Measurements from ENCODE around the gene FOXD1.

FOXD1 gene

DNA sequence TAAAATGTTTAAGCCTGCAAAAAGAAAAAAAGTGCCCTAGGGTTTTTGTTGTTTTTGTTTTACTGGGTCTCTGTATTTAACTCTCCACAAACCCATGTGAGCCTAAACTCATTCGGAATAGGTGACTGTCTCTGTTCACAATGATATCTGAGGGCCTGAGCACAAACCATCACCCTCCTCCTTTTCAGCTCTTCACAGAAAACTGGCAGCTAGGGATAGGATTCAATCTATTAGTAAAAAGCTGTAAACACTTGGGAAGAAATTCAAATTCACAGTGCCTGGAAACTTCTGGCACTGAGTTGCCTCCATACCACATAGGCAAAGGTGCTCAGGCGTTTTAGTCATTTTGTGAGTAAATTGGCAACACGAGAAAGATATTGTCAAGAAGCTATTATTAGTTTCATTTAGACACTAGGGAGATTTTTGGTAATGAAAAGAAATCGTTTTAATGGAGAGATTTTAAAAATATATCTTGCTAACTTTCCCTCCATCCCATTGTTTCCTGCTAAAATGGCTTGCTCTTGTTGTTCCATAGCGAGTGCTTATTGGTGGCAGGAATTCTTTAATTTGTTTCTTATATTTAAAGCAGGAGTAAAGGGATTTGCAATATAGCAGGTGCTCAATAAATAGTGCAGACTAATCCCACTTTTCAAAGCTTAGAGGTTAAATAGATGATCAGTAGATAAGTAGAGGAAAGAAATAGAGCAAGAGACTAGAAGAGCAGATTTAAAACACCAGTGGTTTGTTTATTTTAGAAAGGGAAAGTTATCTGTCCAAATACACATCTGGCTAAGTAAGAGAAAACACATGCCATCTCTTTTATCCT, 9.7 kb downstream of the FOXD1 start:
- no peak for DNase-seq

DNA sequence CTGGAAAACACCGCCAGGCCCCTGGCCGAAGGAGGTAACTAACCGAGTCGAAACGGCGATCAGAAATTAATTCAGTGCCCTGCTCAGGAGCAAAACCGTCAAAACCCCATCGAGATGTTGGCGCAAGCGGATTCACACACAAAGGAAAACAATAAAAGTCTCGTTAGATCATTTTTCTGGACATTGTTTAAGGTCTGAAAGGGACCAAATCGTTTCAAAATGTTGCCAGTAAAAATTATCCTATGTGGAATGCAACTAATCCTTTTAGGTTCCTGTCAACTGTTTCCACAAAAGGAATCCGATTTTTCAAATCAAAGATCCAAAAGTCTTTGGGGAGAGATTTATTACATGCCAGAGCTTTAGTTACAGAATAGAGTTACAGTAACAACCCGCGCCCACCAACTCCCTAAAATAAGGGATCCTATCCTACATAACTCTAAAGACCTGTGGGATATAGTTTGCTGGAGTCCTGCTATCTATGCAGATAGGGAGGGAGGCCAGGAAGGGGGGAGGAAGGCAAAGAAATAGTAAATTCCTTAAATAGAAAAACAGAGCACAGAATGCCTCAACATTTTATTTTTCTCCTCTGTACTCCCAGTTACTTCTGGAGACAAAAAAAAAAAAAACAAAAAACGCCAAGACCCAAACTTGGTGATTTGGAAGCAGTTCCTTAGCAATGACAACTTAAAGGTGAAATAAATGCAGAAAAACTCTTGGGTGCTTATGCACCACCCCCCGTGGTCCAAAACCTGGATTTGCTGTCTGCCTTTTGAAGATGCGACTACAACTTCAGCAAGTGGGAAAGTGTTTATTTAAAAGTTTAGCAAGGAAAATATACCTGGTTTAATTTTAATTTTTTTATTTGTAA, 10.6 kb downstream of the FOXD1 start:
- DNase-seq, result no peak

- DNase-seq, result no peak
These were observed 11.3 kb downstream of the FOXD1 start for GRCh38 chr5:73437101-73437776.

DNA sequence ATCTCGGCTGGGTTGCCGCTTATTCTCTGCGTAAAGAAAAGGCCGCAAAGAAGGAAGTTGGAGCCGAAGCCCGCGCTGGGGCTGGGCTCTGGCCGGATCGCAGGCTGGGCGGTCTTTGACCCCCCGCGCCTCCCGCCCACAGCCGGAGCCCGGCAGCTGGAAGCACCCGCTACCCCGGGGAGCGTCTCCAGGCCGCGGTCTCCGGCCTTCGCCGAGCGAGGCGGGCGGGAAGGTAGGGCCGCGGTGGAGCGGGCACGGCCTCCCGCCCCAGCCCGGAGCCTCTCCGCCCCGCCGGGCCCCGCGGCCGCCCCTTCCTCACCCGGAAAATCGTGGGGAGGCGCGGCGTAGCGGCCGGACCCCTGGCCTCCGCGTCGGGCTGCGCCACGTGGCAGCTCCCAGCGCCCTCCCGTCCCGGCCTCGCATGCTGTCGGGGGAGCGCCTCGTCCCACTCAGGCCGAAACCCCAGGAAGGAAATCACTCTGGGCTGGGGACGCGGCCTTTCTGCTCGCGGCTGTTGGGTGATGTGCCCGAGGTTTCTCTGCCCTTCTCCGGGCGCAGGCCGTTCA, 12.0 kb downstream of the FOXD1 start:
- DNase-seq, result no peak

DNA sequence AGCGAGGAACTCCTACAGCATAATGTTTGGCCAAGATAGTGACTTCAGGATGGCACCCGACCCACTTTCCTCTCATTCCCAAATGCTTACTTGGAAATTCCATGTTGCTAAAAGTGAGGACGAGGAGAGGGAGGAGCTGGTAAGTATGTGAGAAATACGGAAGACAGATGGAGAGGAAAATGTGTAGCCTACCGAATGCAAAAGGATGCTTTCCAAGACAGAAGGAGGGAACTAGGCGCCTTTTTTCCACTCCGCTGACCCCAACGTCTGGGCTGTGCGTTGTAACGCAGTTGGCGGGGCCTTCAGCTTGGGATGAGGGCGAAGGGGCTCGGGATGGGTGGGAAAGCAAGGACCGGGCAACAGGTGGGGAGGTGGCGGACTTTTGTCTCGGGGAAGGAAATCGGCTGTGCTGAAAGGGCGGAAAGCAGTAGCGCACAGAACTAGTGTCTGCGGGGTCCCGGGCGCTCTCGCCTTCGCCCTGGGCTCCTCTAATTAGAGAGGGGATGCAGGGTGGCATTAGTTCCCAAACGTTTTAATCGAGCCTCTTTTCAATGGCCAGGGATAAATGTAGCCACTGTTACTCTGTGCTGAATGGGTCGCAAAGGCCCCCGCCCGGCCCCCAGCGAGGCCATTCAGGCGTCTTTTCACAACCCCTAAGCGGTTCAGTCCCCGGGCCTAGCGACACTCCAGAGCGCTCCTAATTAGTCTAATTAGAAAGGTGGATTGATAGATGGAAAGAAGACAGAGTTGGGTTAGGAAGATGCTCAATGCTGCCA, 12.6 kb downstream of the FOXD1 start:
- DNase-seq, result no peak

DNA sequence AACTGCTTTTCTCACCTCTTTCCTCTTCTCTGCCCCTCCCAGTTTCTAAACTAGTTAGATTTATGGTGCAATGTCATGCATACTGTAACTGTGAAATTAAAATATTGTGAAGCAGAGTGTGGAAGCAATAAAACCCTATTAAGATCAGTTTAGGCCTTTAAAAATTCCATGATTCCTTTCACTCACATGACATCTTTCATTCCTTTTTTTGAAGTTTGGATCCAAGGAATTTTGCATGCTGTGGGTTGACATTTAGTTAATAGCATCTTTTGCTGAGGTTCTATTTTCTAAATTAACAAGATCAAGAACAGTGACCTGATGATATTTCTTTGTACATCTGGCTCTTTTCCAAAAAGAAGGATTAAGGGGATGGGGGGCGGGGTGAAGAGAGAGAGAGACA, 13.7 kb downstream of the FOXD1 start:
- no peak for DNase-seq

- DNase-seq, result no peak
These were observed 14.1 kb downstream of the FOXD1 start for GRCh38 chr5:73434461-73434860.

GRCh38 chr5:73433982-73434342, 14.6 kb downstream of the FOXD1 start:
- no peak for DNase-seq

DNA sequence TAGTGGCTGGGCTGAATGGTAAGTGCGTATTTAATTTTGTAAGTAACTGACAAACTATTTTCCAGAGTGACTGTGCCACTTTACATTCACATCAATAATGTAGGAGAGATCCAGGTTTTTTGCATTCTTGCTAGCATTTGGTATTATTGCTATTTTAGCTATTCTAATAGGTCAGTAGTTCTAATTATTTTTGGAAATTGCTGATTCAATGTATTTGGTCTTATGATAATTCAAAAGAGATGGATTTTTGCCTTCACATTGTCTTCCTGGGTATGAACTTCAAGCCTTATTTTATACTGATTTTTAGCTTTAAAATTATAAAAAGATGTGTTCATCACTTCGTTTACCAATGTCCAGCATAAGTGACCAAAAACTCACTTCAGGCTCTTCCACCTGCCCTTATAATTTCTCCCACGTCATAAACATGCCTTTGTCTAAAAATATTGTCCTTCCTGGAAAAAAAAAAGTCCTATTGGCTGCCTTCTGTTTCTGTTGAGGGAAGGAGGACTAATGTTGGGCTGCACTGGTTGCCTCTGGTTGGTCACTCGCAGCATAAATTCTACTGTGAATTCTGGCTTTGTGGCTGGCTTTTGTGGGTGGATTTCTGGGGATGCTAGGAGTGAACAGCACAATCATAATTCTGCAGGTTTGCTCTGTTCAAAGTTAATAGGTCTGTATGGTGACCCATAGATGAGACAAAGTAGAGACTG, 15.2 kb downstream of the FOXD1 start:
- no peak for DNase-seq

- DNase-seq, result no peak
These were observed 17.2 kb downstream of the FOXD1 start for GRCh38 chr5:73431204-73431851.

- DNase-seq, result no peak
These were observed 22.5 kb downstream of the FOXD1 start for GRCh38 chr5:73426034-73426433.

GRCh38 chr5:73424556-73424977, 24.0 kb downstream of the FOXD1 start:
- DNase-seq, result no peak

- DNase-seq, result no peak
These were observed 26.4 kb downstream of the FOXD1 start for GRCh38 chr5:73422164-73422563.

GRCh38 chr5:73420666-73421065, 27.9 kb downstream of the FOXD1 start:
- DNase-seq, result no peak

- no peak for DNase-seq
These were observed 28.8 kb downstream of the FOXD1 start for GRCh38 chr5:73419465-73420390.

DNA sequence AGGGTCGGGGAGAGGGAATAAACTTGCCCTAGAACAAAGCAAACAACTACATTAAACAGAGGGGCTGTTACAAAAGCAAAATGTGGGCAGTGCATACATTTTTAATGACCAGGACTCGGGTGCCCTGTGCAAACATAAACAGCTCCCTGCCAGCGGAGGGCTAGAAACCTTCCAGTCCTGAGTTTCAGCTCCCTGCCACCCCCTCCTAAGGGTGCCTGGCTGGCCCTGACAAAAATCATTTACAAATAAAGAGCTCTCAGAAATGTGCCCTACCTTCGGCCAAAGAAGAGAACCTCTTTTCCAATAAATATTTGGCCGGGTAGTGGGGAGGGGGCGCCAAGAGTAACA, 29.5 kb downstream of the FOXD1 start:
- DNase-seq, result no peak

DNA sequence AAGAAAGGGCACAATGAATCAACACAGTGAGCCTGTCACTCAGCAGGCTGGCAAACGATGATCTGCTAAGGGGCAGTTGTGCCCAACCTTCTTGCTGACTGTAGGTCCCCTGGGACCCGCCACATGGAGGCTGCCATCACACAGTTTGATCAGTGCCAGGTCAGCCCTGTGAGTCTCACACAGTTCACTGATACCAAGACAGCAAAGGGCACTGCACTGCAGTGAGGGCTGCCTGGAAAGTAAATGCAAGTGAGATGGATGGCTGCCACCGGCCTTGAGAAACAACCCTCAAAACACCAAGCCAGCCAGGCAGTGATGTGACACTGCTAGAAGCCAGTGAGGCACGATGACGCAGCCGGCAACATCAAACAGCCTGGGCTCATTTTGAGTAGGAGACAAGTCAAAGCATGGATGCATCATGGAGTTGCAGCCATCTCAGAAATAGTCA, 30.3 kb downstream of the FOXD1 start:
- no peak for DNase-seq

GRCh38 chr5:73417303-73418034, 31.1 kb downstream of the FOXD1 start:
- DNase-seq, result no peak

GRCh38 chr5:73415617-73416016, 33.0 kb downstream of the FOXD1 start:
- no peak for DNase-seq

All from NCI-H1048 (cell line).